Measurements from ENCODE around the gene LY6G5C. TPM values are rescaled to one million over a fixed set of nuclear protein-coding genes. Genes with fewer than 3 reads are reported as not detected.

The LY6G5C gene
- total and polyA plus RNA-seq, 9 of the 15 experiments (the other 6 are each of a cell fraction or from before 2014, with no cell fraction given), result 0.10 to 0.67 (median 0.46) TPM; not detected in 4

- no peak for TF ChIP-seq ZNF274 (IDR thresholded peaks at IDR 0.05; ENCODE audit: borderline replicate concordance, low read depth, low read length)
- TF ChIP-seq ZNF444 (CRISPR knock-in tag; IDR thresholded peaks at IDR 0.05), result no peak
- no peak for TF ChIP-seq ATF4 (CRISPR knock-in tag; IDR thresholded peaks at IDR 0.05)
- TF ChIP-seq ZKSCAN3 (CRISPR knock-in tag; IDR thresholded peaks at IDR 0.05), result no peak
- TF ChIP-seq ZNF398 (CRISPR knock-in tag; IDR thresholded peaks at IDR 0.05), result no peak
- TF ChIP-seq SUPT5H (IDR thresholded peaks at IDR 0.05), result peak; percentile 4; the same call in 1 of the 2 replicates
- no peak for TF ChIP-seq MYBL2 (IDR thresholded peaks at IDR 0.05; ENCODE audit: low read depth)
- TF ChIP-seq MYBL2 (CRISPR knock-in tag; IDR thresholded peaks at IDR 0.05; ENCODE audit: borderline replicate concordance), result no peak
- TF ChIP-seq MTF1 (CRISPR knock-in tag; IDR thresholded peaks at IDR 0.05; ENCODE audit: borderline replicate concordance), result no peak
- TF ChIP-seq HDAC8 (tag; IDR thresholded peaks at IDR 0.05), result no peak
- TF ChIP-seq HMG20A (CRISPR knock-in tag; conservative IDR thresholded peaks at IDR 0.05), result no peak
- 0 out of 4 replicates have a peak, but pooled peaks of 1 of the 2 experiments have one; percentile 10 for TF ChIP-seq MCM7 (IDR thresholded peaks at IDR 0.05)
- no peak for TF ChIP-seq ARHGAP35 (IDR thresholded peaks at IDR 0.05; ENCODE audit: partially characterized antibody)
- TF ChIP-seq ETV6 (IDR thresholded peaks at IDR 0.05; ENCODE audit: borderline replicate concordance in 1 of 2, low read depth in 2 of 2, low read length in 1 of 2), result no peak
- no peak for TF ChIP-seq ETV6 (CRISPR knock-in tag; IDR thresholded peaks at IDR 0.05; ENCODE audit: borderline replicate concordance)
- TF ChIP-seq SRF (CRISPR knock-in tag; IDR thresholded peaks at IDR 0.05), result no peak; a peak in 1 of 4 replicates
- TF ChIP-seq ZNF212 (CRISPR knock-in tag; IDR thresholded peaks at IDR 0.05), result no peak
- TF ChIP-seq LEF1 (IDR thresholded peaks at IDR 0.05), result 0 out of 2 replicates have a peak, but pooled peaks have one; percentile 24
- no peak for TF ChIP-seq ZNF707 (CRISPR knock-in tag; conservative IDR thresholded peaks at IDR 0.05)
- peak; percentile 5; the same call in 1 of the 2 replicates for TF ChIP-seq MAX (CRISPR knock-in tag; IDR thresholded peaks at IDR 0.05)
- TF ChIP-seq CBX8 (IDR thresholded peaks at IDR 0.05; ENCODE audit: borderline replicate concordance, extremely low read depth, low read depth, low read length, poor library complexity, severe bottlenecking), result no peak
- no peak for TF ChIP-seq CBX5 (IDR thresholded peaks at IDR 0.05; ENCODE audit: borderline replicate concordance, low read depth)
- peak in 1 of 3 experiments; percentile 8; a peak in 1 of 6 replicates for TF ChIP-seq CTCF (IDR thresholded peaks at IDR 0.05 in 2 of 3, conservative IDR thresholded peaks at IDR 0.05 in 1 of 3; ENCODE audit: insufficient read depth in 2 of 3, low read depth in 1 of 3, low read length in 3 of 3)
- TF ChIP-seq GATA2 (CRISPR knock-in tag; IDR thresholded peaks at IDR 0.05), result 0 out of 2 replicates have a peak, but pooled peaks have one; percentile 4
These were observed 19.4 kb downstream of the LY6G5C start (continued) for GRCh38 chr6:31661262-31662123.
